ENCODE results near the gene TMEM135.
"Not testable (repeated sequence)": the region's sequence is repeated elsewhere in the genome, so short reads cannot be mapped to it uniquely, and the experiment has no call there.

The TMEM135 gene

GRCh38 chr11:87037450-87038234, at the start of gene TMEM135:
Gene TMEM135 (plus strand): TSS chr11:87037934. CDS start chr11:87038046, 112 bp downstream.
- DNase-seq = peak; percentile 88

- DNase-seq = no peak
Measured at GRCh38 chr11:86988351-86988881, 49.3 kb upstream of the TMEM135 start.

GRCh38 chr11:86990031-86990430, 47.7 kb upstream of the TMEM135 start:
- no peak for DNase-seq

- DNase-seq = no peak
Measured at GRCh38 chr11:86990515-86990914, 47.2 kb upstream of the TMEM135 start.

- no peak for DNase-seq
Measured at GRCh38 chr11:86991341-86991740, 46.4 kb upstream of the TMEM135 start.

- not testable (repeated sequence) for DNase-seq
Measured at GRCh38 chr11:86992340-86992739, 45.4 kb upstream of the TMEM135 start.

GRCh38 chr11:86993031-86993430, 44.7 kb upstream of the TMEM135 start:
- DNase-seq = no peak

GRCh38 chr11:86996953-86997570, 40.7 kb upstream of the TMEM135 start:
- no peak for DNase-seq

- DNase-seq = no peak
Measured at GRCh38 chr11:86999388-86999787, 38.3 kb upstream of the TMEM135 start.

- no peak for DNase-seq
Measured at GRCh38 chr11:86999859-87000753, 37.6 kb upstream of the TMEM135 start.

GRCh38 chr11:87002918-87003317, 34.8 kb upstream of the TMEM135 start:
- no peak for DNase-seq

GRCh38 chr11:87004281-87004680, 33.5 kb upstream of the TMEM135 start:
- not testable (repeated sequence) for DNase-seq

GRCh38 chr11:87005569-87005921, 32.2 kb upstream of the TMEM135 start:
- DNase-seq = no peak

- DNase-seq = no peak
Measured at GRCh38 chr11:87006035-87006434, 31.7 kb upstream of the TMEM135 start.

GRCh38 chr11:87007963-87008362, 29.8 kb upstream of the TMEM135 start:
- DNase-seq = no peak

GRCh38 chr11:87012089-87012488, 25.6 kb upstream of the TMEM135 start:
- DNase-seq = no peak

- DNase-seq = no peak
Measured at GRCh38 chr11:87012673-87013072, 25.1 kb upstream of the TMEM135 start.

- DNase-seq = no peak
Measured at GRCh38 chr11:87013912-87014825, 23.6 kb upstream of the TMEM135 start.

GRCh38 chr11:87015645-87016044, 22.1 kb upstream of the TMEM135 start:
- DNase-seq = no peak

- no peak for DNase-seq
Measured at GRCh38 chr11:87019613-87020271, 18.0 kb upstream of the TMEM135 start.

GRCh38 chr11:87020336-87020735, 17.4 kb upstream of the TMEM135 start:
- no peak for DNase-seq

Data from activated CD4-positive, alpha-beta T cell treated with anti-CD3 and anti-CD28 coated beads, Interleukin-2, amount 50 U/mL, for 1 hour (primary cell).